Mammary epithelial cell (primary cell): ENCODE measurements around the gene ZC3HAV1L.
A peak's percentile ranks its signal among the peaks of the same experiment; 100 is the strongest.

Experiments used
- EZH2 ChIP-seq: IDR thresholded peaks from 2 replicates; pipeline ENCODE4 v1.6.1; 2012; ENCODE audit warnings: low read length, inconsistent platforms, borderline replicate concordance
- TF ChIP-seq, protein P1 (sequence below), 2 donors: IDR thresholded peaks in 1 of 2; conservative IDR thresholded peaks in 1 of 2; 2 replicates each; pipeline ENCODE4 v1.5.1; 2011 to 2012; ENCODE audit warnings: inconsistent platforms in 2 of 2, low read length in 2 of 2, mild to moderate bottlenecking in 2 of 2, control low read depth in 1 of 2, low read depth in 1 of 2; ENCODE audit not compliant: insufficient read depth in 1 of 2; ENCODE audit errors: extremely low read depth in 1 of 2

DNA sequence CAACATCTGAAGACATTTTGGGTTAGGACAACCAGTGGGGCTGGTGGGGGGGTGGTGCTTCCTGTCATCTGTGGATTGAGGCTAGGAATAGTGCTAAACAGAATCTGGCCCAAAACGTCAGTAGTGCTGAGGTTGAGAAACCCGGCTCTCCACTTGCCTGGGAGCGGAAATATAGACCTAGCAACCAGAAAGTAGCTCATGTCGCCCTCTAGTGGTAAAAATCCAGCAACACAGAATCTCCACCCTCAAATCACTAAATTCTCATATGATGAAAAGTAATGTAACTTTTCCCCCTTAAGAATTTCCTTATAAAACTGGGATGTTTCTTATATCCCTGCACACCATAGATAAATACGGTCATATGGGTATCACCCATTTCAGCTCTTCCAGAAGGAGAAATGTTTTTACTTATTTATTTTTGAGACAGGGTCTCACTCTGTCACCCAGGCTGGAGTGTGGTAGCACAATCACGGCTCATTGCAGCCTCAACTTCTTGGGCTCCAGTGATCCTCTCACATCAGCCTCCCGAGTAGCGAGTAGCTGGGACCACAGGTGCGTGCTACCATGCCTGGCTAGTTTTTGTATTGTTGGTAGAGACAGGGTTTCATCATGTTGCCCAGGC, 39.3 kb upstream of the ZC3HAV1L start:
- TF ChIP-seq, protein P1, sequence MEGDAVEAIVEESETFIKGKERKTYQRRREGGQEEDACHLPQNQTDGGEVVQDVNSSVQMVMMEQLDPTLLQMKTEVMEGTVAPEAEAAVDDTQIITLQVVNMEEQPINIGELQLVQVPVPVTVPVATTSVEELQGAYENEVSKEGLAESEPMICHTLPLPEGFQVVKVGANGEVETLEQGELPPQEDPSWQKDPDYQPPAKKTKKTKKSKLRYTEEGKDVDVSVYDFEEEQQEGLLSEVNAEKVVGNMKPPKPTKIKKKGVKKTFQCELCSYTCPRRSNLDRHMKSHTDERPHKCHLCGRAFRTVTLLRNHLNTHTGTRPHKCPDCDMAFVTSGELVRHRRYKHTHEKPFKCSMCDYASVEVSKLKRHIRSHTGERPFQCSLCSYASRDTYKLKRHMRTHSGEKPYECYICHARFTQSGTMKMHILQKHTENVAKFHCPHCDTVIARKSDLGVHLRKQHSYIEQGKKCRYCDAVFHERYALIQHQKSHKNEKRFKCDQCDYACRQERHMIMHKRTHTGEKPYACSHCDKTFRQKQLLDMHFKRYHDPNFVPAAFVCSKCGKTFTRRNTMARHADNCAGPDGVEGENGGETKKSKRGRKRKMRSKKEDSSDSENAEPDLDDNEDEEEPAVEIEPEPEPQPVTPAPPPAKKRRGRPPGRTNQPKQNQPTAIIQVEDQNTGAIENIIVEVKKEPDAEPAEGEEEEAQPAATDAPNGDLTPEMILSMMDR (conservative IDR thresholded peaks at IDR 0.05 in 1 of 2, IDR thresholded peaks at IDR 0.05 in 1 of 2; ENCODE audit: extremely low read depth in 1 of 2, insufficient read depth in 1 of 2, low read depth in 1 of 2, low read length in 2 of 2), result peak; percentile 74 to 89
- TF ChIP-seq EZH2, result no peak
